ENCODE results near the gene UBA1.

DNA sequence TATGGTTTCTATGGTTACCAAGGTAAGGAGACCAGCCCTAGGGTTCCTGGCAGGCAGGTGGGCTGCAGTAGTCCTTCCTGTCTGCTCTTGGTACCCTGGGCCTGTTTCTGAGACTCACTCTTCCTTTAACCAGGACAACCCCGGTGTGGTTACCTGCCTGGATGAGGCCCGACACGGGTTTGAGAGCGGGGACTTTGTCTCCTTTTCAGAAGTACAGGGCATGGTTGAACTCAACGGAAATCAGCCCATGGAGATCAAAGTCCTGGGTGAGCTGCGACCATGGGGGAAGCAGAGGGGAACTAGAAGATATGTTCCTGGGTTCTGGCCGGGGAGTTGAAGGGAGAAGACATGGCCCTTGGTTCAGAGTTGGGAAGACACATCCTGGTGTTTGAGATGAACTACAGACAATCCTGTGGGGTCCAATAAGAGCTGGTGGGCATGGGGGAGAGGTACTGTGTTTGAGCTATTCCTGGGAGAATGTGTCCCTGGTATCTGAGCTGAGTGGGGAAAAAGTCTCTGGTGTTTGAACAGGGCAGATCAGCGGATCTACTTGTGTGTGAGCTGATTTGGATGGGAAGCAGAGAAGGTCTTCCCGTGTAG is 7.8 kb downstream of the UBA1 start:
- TF ChIP-seq POLR2A (IDR thresholded peaks at IDR 0.05; ENCODE audit: low read depth, low read length) (no peak), JUN (IDR thresholded peaks at IDR 0.05; ENCODE audit: borderline replicate concordance, insufficient read depth, insufficient read length, low read depth) (no peak), EZH2 (IDR thresholded peaks at IDR 0.05; ENCODE audit: borderline replicate concordance, low read depth, low read length, severe bottlenecking) (no peak), GATA2 (IDR thresholded peaks at IDR 0.05; ENCODE audit: insufficient read depth, insufficient read length, low read depth, low read length) (no peak), MYC (IDR thresholded peaks at IDR 0.05; ENCODE audit: low read depth, low read length) (no peak), POLR2AphosphoS5 (IDR thresholded peaks at IDR 0.05; ENCODE audit: insufficient read depth, low read depth, low read length) (no peak)
- TF ChIP-seq, protein P1, sequence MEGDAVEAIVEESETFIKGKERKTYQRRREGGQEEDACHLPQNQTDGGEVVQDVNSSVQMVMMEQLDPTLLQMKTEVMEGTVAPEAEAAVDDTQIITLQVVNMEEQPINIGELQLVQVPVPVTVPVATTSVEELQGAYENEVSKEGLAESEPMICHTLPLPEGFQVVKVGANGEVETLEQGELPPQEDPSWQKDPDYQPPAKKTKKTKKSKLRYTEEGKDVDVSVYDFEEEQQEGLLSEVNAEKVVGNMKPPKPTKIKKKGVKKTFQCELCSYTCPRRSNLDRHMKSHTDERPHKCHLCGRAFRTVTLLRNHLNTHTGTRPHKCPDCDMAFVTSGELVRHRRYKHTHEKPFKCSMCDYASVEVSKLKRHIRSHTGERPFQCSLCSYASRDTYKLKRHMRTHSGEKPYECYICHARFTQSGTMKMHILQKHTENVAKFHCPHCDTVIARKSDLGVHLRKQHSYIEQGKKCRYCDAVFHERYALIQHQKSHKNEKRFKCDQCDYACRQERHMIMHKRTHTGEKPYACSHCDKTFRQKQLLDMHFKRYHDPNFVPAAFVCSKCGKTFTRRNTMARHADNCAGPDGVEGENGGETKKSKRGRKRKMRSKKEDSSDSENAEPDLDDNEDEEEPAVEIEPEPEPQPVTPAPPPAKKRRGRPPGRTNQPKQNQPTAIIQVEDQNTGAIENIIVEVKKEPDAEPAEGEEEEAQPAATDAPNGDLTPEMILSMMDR (IDR thresholded peaks at IDR 0.05; ENCODE audit: extremely low read depth in 1 of 2, insufficient read depth in 1 of 2, low read depth in 1 of 2, low read length in 2 of 2): no peak
- TF ChIP-seq, protein P2, sequence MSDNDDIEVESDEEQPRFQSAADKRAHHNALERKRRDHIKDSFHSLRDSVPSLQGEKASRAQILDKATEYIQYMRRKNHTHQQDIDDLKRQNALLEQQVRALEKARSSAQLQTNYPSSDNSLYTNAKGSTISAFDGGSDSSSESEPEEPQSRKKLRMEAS (IDR thresholded peaks at IDR 0.05; ENCODE audit: insufficient read depth, insufficient read length): no peak

All from endothelial cell of umbilical vein (primary cell).